A673 (cell line): ENCODE results near the gene SRSF2.

Experiments
- EZH2 ChIP-seq: fragments of 200-600 bp; sonication (generic); IDR thresholded peaks from 2 replicates; pipeline ENCODE4 v1.6.1; 2017; ENCODE audit warnings: borderline replicate concordance, low read depth, mild to moderate bottlenecking, mixed read lengths, antibody characterized with exemption, low read length; ENCODE audit not compliant: poor library complexity, severe bottlenecking
- TF ChIP-seq, protein P1 (sequence below): fragments of 300-800, 200-600 bp; sonication (generic); conservative IDR thresholded peaks from 2 replicates; pipeline ENCODE4 v1.5.1; 2017; ENCODE audit warnings: low read depth, mild to moderate bottlenecking, antibody characterized with exemption, low read length, moderate library complexity, mixed read lengths

DNA sequence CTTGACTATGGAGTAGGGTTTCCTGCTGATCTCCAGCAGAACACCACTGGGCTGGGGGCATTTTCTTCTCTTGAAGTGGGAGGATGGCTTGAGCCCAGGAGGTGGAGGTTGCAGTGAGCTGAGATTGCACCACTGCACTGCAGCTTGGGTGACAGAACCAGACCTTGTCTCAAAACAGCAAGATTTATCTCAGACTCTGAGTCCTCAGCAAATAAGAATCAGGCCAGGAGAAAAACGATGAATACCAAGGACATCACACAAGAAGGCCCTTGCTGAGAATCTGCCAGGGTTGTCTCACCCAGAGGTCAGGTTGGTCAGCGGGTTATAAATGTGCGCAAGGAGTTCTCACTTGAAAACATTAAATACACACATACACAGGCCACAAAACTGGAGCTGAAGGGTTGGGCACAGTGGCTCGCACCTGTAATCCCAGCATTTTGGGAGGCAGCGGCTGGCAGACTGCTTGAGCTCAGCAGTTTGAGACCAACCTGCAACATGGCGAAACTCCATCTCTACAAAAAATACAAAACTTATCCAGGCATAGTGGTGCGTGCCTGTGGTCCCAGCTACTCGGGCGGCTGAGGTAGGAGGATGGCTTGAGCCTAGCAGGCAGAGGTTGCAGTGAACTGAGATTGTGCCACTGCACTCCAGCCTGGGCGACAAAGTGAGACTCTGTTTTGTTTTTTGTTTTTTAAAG lies 34.0 kb downstream of the SRSF2 start:
- TF ChIP-seq EZH2 = no peak
- TF ChIP-seq, protein P1, sequence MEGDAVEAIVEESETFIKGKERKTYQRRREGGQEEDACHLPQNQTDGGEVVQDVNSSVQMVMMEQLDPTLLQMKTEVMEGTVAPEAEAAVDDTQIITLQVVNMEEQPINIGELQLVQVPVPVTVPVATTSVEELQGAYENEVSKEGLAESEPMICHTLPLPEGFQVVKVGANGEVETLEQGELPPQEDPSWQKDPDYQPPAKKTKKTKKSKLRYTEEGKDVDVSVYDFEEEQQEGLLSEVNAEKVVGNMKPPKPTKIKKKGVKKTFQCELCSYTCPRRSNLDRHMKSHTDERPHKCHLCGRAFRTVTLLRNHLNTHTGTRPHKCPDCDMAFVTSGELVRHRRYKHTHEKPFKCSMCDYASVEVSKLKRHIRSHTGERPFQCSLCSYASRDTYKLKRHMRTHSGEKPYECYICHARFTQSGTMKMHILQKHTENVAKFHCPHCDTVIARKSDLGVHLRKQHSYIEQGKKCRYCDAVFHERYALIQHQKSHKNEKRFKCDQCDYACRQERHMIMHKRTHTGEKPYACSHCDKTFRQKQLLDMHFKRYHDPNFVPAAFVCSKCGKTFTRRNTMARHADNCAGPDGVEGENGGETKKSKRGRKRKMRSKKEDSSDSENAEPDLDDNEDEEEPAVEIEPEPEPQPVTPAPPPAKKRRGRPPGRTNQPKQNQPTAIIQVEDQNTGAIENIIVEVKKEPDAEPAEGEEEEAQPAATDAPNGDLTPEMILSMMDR = no peak
